Adrenal gland (tissue), 12 donors: Measurements from ENCODE around the gene ZDHHC14. TPM values are rescaled to one million over a fixed set of nuclear protein-coding genes. Genes with fewer than 3 reads are reported as not detected.

Experiments used
- DNase-seq, 7 donors: peaks; one replicate each; pipeline ENCODE4 v3.0.0-alpha.2; 2019 to 2020
- H3K27ac ChIP-seq, 5 donors: fragments of 200-600 bp; sonication (generic) in 4 of 5; 1 replicate in 3 of 5; 2 replicates in 2 of 5; pipeline versions ENCODE4 v1.5.1 to v1.8.0; 2016 to 2020; ENCODE audit warnings: mild to moderate bottlenecking in 1 of 5
- H3K27me3 ChIP-seq: fragments of 200-600 bp; 2 replicates; pipeline ENCODE4 v1.8.0; 2021
- H3K36me3 ChIP-seq, 2 donors: fragments of 200-600 bp; replicated peaks in 1 of 2; 1 replicate in 1 of 2; 2 replicates in 1 of 2; pipeline versions ENCODE4 v1.5.1 to v1.8.0; 2018 to 2022
- H3K4me1 ChIP-seq, 2 donors: fragments of 200-600 bp; replicated peaks in 1 of 2; 1 replicate in 1 of 2; 2 replicates in 1 of 2; pipeline versions ENCODE4 v1.5.1 to v1.8.0; 2018 to 2021
- H3K4me3 ChIP-seq, 4 donors: fragments of 200-600 bp; sonication (generic) in 3 of 4; one replicate each; pipeline ENCODE4 v1.5.1; 2016 to 2018
- H3K9me3 ChIP-seq, 3 donors: fragments of 200-600 bp; sonication (generic) in 1 of 3; replicated peaks in 1 of 3; 1 replicate in 2 of 3; 2 replicates in 1 of 3; pipeline versions ENCODE4 v1.5.1 to v1.8.0; 2016 to 2021
- CTCF ChIP-seq, 6 experiments: fragments of 450-650 bp in 4 of 6; fragments of 200-600 bp in 2 of 6; sonication (generic) in 1 of 6; IDR thresholded peaks; 1 replicate in 5 of 6; 2 replicates in 1 of 6; pipeline versions ENCODE4 v1.5.1 to v1.8.0; 2016 to 2021; ENCODE audit warnings: antibody characterized with exemption in 6 of 6, mild to moderate bottlenecking in 2 of 6, moderate library complexity in 1 of 6
- POLR2A ChIP-seq, 2 donors: fragments of 450-650 bp; IDR thresholded peaks; one replicate each; pipeline ENCODE4 v1.6.1; 2017; ENCODE audit warnings: antibody characterized with exemption in 2 of 2, mild to moderate bottlenecking in 2 of 2, moderate library complexity in 1 of 2
- WGBS, 4 donors: extraction: QIAGEN DNeasy Blood & Tissue Kit in 2 of 4; methylation state at CpG; one replicate each; pipeline versions ENCODE4 v1.1.5 to v1.1.7; 2013 to 2017; 5-methylcytosine and 5-hydroxymethylcytosine counted together
- intact Hi-C, 2 donors: fragments of 100-400 bp; cut with DNase I; formaldehyde crosslinking; loops; one replicate each; pipeline versions ENCODE4 v1.14.1 to v1.15.0; 2022 to 2023
- polyA plus RNA-seq, 3 donors: library from polyadenylated mRNA; stranded (reverse); fragments of 200-250 nt in 2 of 3; fragments of 350-450 nt in 1 of 3; fragmentation: Illumina TruSeq in 1 of 3; extraction: RNeasy Lipid Tissue Mini Kit (QIAGEN cat#74804) in 1 of 3; gene quantifications; one replicate each; pipeline ENCODE4 v1.2.3, GENCODE V29; 2013 to 2014
- total RNA-seq, 9 donors: library from RNA; depleted of rRNA in 4 of 9; stranded (reverse); fragments of >200 nt in 4 of 9; fragments of 120-200 nt in 1 of 9; fragmentation: NEBNext Ultra II Directional in 1 of 9; extraction: Animal tissue kit (Norgen Biotek cat#: 25700) in 1 of 9; gene quantifications; one replicate each; pipeline versions ENCODE4 v1.1.0 to v1.2.4, GENCODE V29; 2013 to 2023
- donor health status: healthy with polysubstance abuse.
- donor health status: Bipolar disorder and iron deficiency.
- donor health status: DM: yes; HTN: yes; CAD: no.
- donor health status: DM: no; HTN: no; CAD: no.
- donor health status: DM: no; HTN: no; CAD: no.
- donor health status: DM: yes; HTN: yes; CAD: no.

Gene ZDHHC14
- total and polyA plus RNA-seq, 12 donors, result 3.8 to 14.3 (median 8.8) TPM

DNA sequence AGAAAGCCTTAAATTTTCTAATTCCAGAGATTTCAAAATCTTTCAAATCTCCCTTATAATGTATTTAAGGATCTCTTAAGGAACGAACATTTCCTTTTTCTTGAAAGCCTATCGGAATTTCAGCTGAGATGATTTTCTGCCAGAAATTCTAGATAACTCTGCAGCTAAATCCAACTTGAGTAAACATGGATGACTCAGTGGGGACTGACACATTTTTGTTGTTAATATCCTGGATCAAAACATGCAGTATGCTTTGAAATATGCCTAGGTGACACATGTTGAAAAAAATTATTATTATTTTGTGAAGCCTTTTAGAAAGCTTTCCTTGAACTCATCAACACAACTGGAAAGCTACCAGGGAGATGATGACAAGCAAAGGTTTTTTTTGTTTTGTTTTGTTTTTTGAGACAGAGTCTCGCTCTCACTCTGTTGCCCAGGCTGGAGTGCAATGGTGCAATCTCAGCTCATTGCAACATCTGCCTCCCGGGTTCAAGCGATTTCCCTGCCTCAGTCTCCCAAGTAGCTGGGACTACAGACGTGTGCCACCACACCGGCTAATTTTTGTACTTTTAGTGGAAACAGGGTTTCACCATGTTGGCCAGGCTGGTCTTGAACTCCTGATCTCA lies 302.0 kb downstream of the ZDHHC14 start:
- Histone ChIP-seq H3K4me1 (peaks cover 0 to 6% of the 10 kb centered on the region in 2 donors), H3K9me3 (no peaks in the 10 kb centered on the region), H3K4me3 (peak overlapping the region in 1 of 4 donors; percentile 11), H3K27me3 (no peaks in the 10 kb centered on the region), H3K27ac (peak overlapping the region in 1 of 5 donors; percentile 35), H3K36me3 (no peaks in the 10 kb centered on the region)
- TF ChIP-seq POLR2A (IDR thresholded peaks at IDR 0.05), result no peak
- no peak for TF ChIP-seq CTCF (IDR thresholded peaks at IDR 0.05)
- intact Hi-C loops, result no loop called here
- WGBS, 4 donors, result 38 to 49% (median 46%) methylated on average over 7 of the region's 7 CpGs
- peak in 1 of 7 donors; percentile 25 for DNase-seq

DNA sequence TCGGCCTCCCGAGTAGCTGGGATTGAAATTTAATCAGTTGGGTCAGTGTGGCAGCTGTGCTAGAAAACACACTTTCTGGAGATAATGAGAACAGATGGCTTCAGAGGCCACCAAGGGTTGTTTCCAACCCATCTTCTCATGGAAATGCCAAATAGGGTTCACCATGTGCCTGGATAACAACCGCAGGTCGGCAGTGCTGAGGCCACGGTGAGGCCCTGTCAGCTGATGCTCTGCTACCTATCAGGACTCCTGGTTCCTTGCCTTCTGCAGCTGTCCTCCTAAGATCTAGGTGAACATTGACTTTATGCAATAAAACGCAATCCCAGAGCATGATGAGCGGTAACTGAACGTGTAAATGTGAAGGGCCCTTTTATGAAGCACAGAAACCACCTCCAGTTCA lies 302.7 kb downstream of the ZDHHC14 start:
- intact Hi-C loops, result no loop called here
- WGBS, 4 donors, result 74 to 95% (median 89%) methylated on average over 8 of the region's 8 CpGs
- H3K27ac ChIP-seq, result no peak overlapping the region

DNA sequence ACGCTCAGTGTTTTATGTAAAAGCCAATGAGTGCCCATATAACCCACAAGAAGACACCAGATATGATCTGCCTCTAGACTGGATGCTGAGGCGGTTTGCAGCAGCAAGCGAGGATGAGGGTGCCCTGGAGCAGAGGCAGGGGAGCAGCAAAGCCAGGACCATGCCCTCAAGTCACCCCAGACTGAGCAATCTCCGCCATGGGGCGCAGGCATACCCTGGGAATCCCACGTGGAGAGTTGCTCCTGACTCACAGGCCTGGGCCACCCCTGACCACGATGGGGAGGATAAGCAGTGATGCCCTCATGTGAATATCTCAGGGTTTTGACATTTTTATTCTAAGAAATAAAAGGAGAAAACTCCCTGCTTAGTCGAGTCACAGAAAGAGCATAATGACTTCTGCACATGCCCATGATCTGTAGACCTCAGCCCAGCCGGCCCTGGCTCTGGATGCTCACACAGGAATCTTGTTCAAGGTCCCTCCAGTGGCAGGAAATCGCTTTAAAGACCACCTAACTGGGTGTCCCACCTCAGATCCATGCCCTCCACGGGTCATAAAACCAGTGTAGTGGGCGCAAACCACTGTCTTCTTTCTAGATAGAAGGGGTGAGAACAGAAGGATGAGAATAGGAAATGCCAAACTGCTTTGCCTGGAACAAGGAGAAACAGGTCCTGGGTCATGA lies 303.8 kb downstream of the ZDHHC14 start:
- WGBS, 4 donors, result 80 to 88% (median 84%) methylated on average over 10 to 12 of the region's 12 CpGs
- intact Hi-C loops, result no loop called here
- no peaks in the 10 kb centered on the region for H3K36me3 ChIP-seq
- H3K27me3 ChIP-seq, result no peaks in the 10 kb centered on the region
- no peaks in the 10 kb centered on the region for H3K9me3 ChIP-seq
- DNase-seq, result no peak
- H3K27ac ChIP-seq, result no peak overlapping the region
- no peak overlapping the region for H3K4me3 ChIP-seq
- TF ChIP-seq POLR2A (IDR thresholded peaks at IDR 0.05), result no peak
- TF ChIP-seq CTCF (IDR thresholded peaks at IDR 0.05), result no peak
- H3K4me1 ChIP-seq, result peaks cover 0 to 6% of the 10 kb centered on the region in 2 donors

More for the DNA sequence above, 302.7 kb downstream of the ZDHHC14 start:
- no peaks in the 10 kb centered on the region for H3K36me3 ChIP-seq
- TF ChIP-seq POLR2A (IDR thresholded peaks at IDR 0.05) (no peak), CTCF (IDR thresholded peaks at IDR 0.05) (no peak)
- no peak for DNase-seq
- no peaks in the 10 kb centered on the region for H3K27me3 ChIP-seq
- H3K4me3 ChIP-seq, result no peak overlapping the region
- H3K9me3 ChIP-seq, result no peaks in the 10 kb centered on the region
- peaks cover 0 to 6% of the 10 kb centered on the region in 2 donors for H3K4me1 ChIP-seq

- DNase-seq, result no peak
- Histone ChIP-seq H3K4me1 (peaks cover 0 to 6% of the 10 kb centered on the region in 2 donors), H3K4me3 (no peak overlapping the region), H3K27me3 (no peaks in the 10 kb centered on the region), H3K27ac (no peak overlapping the region), H3K36me3 (no peaks in the 10 kb centered on the region), H3K9me3 (no peaks in the 10 kb centered on the region)
- 89 to 97% (median 93%) methylated on average over 7 to 10 of the region's 10 CpGs for WGBS, 4 donors
- intact Hi-C loops, result no loop called here
- no peak for TF ChIP-seq CTCF (IDR thresholded peaks at IDR 0.05)
- TF ChIP-seq POLR2A (IDR thresholded peaks at IDR 0.05), result no peak
Measured at GRCh38 chr6:157685596-157686280, 304.7 kb downstream of the ZDHHC14 start.
